Measurements from ENCODE around the gene HSD3B7.
A peak's percentile ranks its signal among the peaks of the same experiment; 100 is the strongest.

Gene HSD3B7

GRCh38 chr16:30996985-30997724 lies 12.1 kb downstream of the HSD3B7 start:
- Mint-ChIP-seq H3K27me3 (ENCODE audit: low read depth) (peaks cover 4% of the 10 kb centered on the region), H3K27ac (peak overlapping the region; percentile 79), H3K9me3 (no peaks in the 10 kb centered on the region), H3K4me1 (ENCODE audit: low read depth) (peaks cover 12% of the 10 kb centered on the region), H3K4me3 (peak overlapping the region; percentile 89), H3K36me3 (ENCODE audit: low read depth) (no peaks in the 10 kb centered on the region)
- peak; percentile 66 for DNase-seq (ENCODE audit: low spot score)

GRCh38 chr16:30997725-30998711 lies 13.0 kb downstream of the HSD3B7 start:
- no peak for DNase-seq (ENCODE audit: low spot score)
- H3K4me3 Mint-ChIP-seq: peak overlapping the region; percentile 61
- no peaks in the 10 kb centered on the region for H3K36me3 Mint-ChIP-seq (ENCODE audit: low read depth)
- H3K27ac Mint-ChIP-seq: no peak overlapping the region
- peaks cover 8% of the 10 kb centered on the region for H3K4me1 Mint-ChIP-seq (ENCODE audit: low read depth)
- no peaks in the 10 kb centered on the region for H3K9me3 Mint-ChIP-seq
- H3K27me3 Mint-ChIP-seq (ENCODE audit: low read depth): peaks cover 4% of the 10 kb centered on the region

DNA sequence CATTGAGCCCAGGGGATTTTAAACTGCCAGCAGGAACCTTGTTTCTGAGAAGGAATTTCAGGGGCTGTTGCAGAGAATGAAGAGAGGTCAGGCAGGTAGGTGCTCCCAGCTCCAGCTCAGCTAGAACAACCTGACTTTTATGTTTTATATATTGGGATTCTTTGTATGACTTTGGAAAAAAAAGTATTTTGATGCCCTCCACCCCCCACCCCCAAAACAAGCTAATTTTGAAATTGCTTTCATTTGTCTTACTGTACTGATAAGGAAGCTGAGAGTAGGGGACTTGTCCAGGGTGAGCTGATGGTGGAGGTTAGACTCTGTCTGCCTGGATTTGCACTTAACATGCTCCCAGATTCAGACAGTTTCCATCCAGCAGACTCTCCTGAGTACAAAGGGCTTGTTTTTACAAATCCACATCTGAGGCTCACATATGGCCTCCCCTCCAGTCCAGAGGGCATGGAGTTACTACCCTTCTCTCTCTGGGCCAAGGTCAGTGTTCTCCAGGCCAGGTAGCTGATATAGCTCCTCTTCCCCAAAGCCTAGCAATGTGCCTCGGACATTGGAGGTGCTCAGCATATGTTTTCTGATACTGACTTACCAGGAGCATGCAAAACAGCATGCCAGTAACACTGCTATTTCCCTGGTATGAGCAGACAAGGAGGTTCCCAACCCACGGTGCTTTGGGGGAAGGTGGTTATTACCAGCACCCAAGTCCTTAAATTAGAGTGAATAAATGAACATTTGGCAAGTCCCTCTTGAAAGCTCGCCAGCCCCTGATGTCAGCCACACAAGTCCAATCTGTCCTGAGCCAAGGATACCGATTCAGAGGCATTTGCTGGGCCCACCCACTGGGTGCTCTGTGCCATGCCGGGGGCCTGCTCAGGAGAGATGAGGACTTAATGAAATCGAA lies 14.1 kb downstream of the HSD3B7 start:
- Mint-ChIP-seq H3K9me3 (no peaks in the 10 kb centered on the region), H3K4me3 (no peak overlapping the region), H3K4me1 (ENCODE audit: low read depth) (peaks cover 8% of the 10 kb centered on the region), H3K27me3 (ENCODE audit: low read depth) (peaks cover 4% of the 10 kb centered on the region), H3K27ac (no peak overlapping the region), H3K36me3 (ENCODE audit: low read depth) (no peaks in the 10 kb centered on the region)
- DNase-seq (ENCODE audit: low spot score): no peak

DNA sequence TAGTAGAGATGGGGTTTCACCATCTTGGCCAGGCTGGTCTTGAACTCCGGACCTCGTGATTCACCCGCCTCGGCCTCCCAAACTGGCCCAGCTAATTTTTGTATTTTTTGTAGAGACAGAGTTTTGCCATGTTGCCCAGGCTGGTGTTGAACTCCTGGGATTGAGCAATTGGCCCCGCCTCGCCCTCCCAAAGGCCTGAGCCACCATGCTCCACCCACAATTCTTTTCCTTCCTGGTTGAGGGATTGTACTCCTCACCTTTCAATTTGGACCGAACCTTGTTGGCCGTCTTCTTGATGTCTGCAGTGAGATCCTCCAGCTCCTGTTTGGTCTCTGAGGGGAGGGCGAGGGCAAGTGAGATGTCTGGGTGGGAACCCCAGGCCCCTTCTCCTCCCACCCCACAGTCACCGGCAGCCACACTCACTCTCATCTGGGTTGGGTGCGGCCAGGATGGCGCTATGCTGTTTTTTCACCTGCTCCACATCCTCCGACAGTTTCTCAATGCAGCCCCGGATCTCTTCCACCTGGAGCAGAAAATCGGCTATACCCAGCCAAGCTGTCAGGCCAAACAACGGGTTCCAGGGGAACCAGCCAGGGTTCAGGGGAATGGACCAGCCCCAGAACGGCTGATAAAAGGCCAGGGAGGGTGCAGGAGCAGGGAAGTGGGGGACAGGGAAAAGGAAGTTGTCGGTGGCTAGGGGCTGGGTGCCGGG lies 15.8 kb downstream of the HSD3B7 start:
- Mint-ChIP-seq H3K4me3 (no peak overlapping the region), H3K27me3 (ENCODE audit: low read depth) (peaks cover 8% of the 10 kb centered on the region), H3K27ac (no peak overlapping the region)

GRCh38 chr16:31001507-31002249 lies 16.7 kb downstream of the HSD3B7 start:
- no peak overlapping the region for H3K27ac Mint-ChIP-seq
- no peaks in the 10 kb centered on the region for H3K36me3 Mint-ChIP-seq (ENCODE audit: low read depth)
- no peak overlapping the region for H3K4me3 Mint-ChIP-seq
- H3K4me1 Mint-ChIP-seq (ENCODE audit: low read depth): peaks cover 2% of the 10 kb centered on the region
- DNase-seq (ENCODE audit: low spot score): no peak
- H3K9me3 Mint-ChIP-seq: no peaks in the 10 kb centered on the region
- H3K27me3 Mint-ChIP-seq (ENCODE audit: low read depth): peaks cover 8% of the 10 kb centered on the region

More for the DNA sequence above, 15.8 kb downstream of the HSD3B7 start:
- DNase-seq (ENCODE audit: low spot score): no peak
- H3K9me3 Mint-ChIP-seq: no peaks in the 10 kb centered on the region
- H3K4me1 Mint-ChIP-seq (ENCODE audit: low read depth): peaks cover 6% of the 10 kb centered on the region
- H3K36me3 Mint-ChIP-seq (ENCODE audit: low read depth): no peaks in the 10 kb centered on the region

DNA sequence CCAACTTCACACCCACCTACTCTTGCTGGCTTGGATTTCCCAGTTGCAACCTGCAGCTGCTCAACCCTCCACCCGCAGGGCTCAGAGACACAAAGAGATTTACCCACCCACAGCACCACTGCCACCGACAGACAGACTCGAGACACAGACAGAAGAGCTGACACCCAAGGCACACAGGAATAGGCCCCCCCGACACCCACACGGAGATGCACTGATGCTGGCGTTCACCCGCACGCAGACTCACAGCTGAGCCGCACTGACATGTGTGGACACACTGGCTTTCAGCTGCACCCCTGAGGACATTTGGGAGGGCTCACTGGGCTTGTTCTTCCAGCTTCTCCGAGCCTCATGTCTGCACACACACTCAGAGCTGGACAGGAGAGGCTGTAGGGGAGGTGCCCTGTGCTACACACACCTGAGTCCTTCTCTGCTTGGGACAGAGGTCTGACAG lies 17.3 kb downstream of the HSD3B7 start:
- H3K36me3 Mint-ChIP-seq (ENCODE audit: low read depth): no peaks in the 10 kb centered on the region
- DNase-seq (ENCODE audit: low spot score): no peak
- peaks cover 10% of the 10 kb centered on the region for H3K27me3 Mint-ChIP-seq (ENCODE audit: low read depth)
- H3K4me3 Mint-ChIP-seq: no peak overlapping the region
- no peaks in the 10 kb centered on the region for H3K9me3 Mint-ChIP-seq
- H3K27ac Mint-ChIP-seq: no peak overlapping the region
- no peaks in the 10 kb centered on the region for H3K4me1 Mint-ChIP-seq (ENCODE audit: low read depth)

GRCh38 chr16:31002862-31003341 lies 17.9 kb downstream of the HSD3B7 start:
- no peaks in the 10 kb centered on the region for H3K9me3 Mint-ChIP-seq
- H3K4me1 Mint-ChIP-seq (ENCODE audit: low read depth): no peaks in the 10 kb centered on the region
- no peak overlapping the region for H3K4me3 Mint-ChIP-seq
- no peaks in the 10 kb centered on the region for H3K36me3 Mint-ChIP-seq (ENCODE audit: low read depth)
- no peak for DNase-seq (ENCODE audit: low spot score)
- no peak overlapping the region for H3K27ac Mint-ChIP-seq
- peaks cover 11% of the 10 kb centered on the region for H3K27me3 Mint-ChIP-seq (ENCODE audit: low read depth)

DNA sequence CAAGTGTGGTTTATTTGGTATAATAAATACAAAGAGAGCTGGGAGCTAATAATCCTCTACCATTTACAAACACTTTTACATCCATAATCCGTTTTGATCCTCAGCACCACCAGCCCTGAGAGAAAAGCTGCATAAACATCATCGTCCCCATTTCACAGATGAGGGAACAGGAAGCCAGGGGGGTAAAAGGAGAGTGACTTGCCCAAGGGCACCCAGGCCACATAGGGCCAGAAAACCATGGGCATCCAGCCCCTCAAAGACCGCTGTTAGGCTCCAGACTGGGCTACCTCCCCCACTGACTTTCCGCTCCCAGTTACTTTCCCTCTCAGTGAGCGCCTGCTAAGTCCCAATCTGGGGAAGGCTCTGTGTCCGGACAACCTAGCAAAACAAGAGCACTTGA lies 18.7 kb downstream of the HSD3B7 start:
- H3K4me1 Mint-ChIP-seq (ENCODE audit: low read depth): no peaks in the 10 kb centered on the region
- H3K27me3 Mint-ChIP-seq (ENCODE audit: low read depth): peaks cover 11% of the 10 kb centered on the region
- no peak for DNase-seq (ENCODE audit: low spot score)
- no peaks in the 10 kb centered on the region for H3K9me3 Mint-ChIP-seq
- no peaks in the 10 kb centered on the region for H3K36me3 Mint-ChIP-seq (ENCODE audit: low read depth)
- no peak overlapping the region for H3K4me3 Mint-ChIP-seq
- no peak overlapping the region for H3K27ac Mint-ChIP-seq

- H3K4me1 Mint-ChIP-seq (ENCODE audit: low read depth): no peaks in the 10 kb centered on the region
- peaks cover 11% of the 10 kb centered on the region for H3K27me3 Mint-ChIP-seq (ENCODE audit: low read depth)
- no peaks in the 10 kb centered on the region for H3K36me3 Mint-ChIP-seq (ENCODE audit: low read depth)
- H3K4me3 Mint-ChIP-seq: no peak overlapping the region
- no peak for DNase-seq (ENCODE audit: low spot score)
- H3K27ac Mint-ChIP-seq: no peak overlapping the region
- no peaks in the 10 kb centered on the region for H3K9me3 Mint-ChIP-seq
These were observed 19.7 kb downstream of the HSD3B7 start for GRCh38 chr16:31004658-31005057.

GRCh38 chr16:31005350-31006085 lies 20.5 kb downstream of the HSD3B7 start:
- Mint-ChIP-seq H3K4me3 (no peak overlapping the region), H3K27ac (no peak overlapping the region), H3K9me3 (no peaks in the 10 kb centered on the region), H3K36me3 (ENCODE audit: low read depth) (no peaks in the 10 kb centered on the region), H3K4me1 (ENCODE audit: low read depth) (no peaks in the 10 kb centered on the region), H3K27me3 (ENCODE audit: low read depth) (peaks cover 16% of the 10 kb centered on the region)
- no peak for DNase-seq (ENCODE audit: low spot score)

DNA sequence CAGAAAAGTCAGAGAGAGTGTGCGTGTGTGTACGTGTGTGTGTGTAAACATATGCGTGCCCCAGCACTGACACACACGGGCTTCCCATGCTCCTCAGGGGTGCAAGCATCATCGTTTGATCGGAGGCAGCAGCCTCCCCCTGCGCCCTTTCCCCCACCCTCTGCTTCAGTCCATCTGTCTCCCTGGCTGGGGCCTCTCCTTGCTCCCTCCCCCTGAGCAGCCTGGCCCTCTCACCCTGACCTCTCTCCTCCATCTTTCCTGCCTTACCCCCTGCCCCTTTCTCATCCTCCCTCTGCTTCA lies 21.0 kb downstream of the HSD3B7 start:
- H3K27ac Mint-ChIP-seq: no peak overlapping the region
- no peaks in the 10 kb centered on the region for H3K36me3 Mint-ChIP-seq (ENCODE audit: low read depth)
- H3K9me3 Mint-ChIP-seq: no peaks in the 10 kb centered on the region
- H3K4me1 Mint-ChIP-seq (ENCODE audit: low read depth): no peaks in the 10 kb centered on the region
- DNase-seq (ENCODE audit: low spot score): no peak
- H3K27me3 Mint-ChIP-seq (ENCODE audit: low read depth): peaks cover 19% of the 10 kb centered on the region
- no peak overlapping the region for H3K4me3 Mint-ChIP-seq

DNA sequence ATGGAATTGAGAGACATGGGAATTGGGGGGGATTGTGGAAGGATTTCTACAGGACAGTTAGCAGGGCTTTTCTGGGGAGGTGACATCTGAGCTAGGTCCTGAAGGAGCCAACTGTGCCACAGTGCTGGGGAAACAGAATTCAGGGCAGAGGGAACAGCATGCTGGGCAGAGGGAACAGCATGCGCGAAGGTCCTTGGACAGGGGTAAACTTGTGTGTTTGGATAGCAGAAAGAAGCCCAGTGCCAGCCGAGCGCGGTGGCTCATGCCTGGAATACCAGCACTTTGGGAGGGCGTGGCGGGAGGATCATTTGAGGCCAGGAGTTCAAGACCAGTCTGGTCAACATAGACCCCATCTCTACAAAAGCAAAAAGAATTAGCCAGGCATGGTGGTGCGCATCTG lies 21.6 kb downstream of the HSD3B7 start:
- Mint-ChIP-seq H3K27ac (no peak overlapping the region), H3K4me1 (ENCODE audit: low read depth) (no peaks in the 10 kb centered on the region), H3K27me3 (ENCODE audit: low read depth) (peaks cover 25% of the 10 kb centered on the region), H3K9me3 (no peaks in the 10 kb centered on the region), H3K4me3 (no peak overlapping the region), H3K36me3 (ENCODE audit: low read depth) (no peaks in the 10 kb centered on the region)
- DNase-seq (ENCODE audit: low spot score): no peak

All from T-helper 2 cell treated with Interferon-gamma antibody and Interleukin-4, amounts not matched to agents 5 μg/mL and 100 μg/mL, for 36 hours (primary cell).